VCaP (cell line): Measurements from ENCODE around the gene GPR6.

ENCODE experiments used
- H3K27ac ChIP-seq: fragments of 450-650 bp; 2 replicates; pipeline ENCODE4 v1.5.1; 2017
- TF ChIP-seq, protein P1 (sequence below): fragments of 450-650 bp; conservative IDR thresholded peaks from 2 replicates; pipeline ENCODE4 v1.5.1; 2017; ENCODE audit warnings: mild to moderate bottlenecking, moderate library complexity

The GPR6 gene

DNA sequence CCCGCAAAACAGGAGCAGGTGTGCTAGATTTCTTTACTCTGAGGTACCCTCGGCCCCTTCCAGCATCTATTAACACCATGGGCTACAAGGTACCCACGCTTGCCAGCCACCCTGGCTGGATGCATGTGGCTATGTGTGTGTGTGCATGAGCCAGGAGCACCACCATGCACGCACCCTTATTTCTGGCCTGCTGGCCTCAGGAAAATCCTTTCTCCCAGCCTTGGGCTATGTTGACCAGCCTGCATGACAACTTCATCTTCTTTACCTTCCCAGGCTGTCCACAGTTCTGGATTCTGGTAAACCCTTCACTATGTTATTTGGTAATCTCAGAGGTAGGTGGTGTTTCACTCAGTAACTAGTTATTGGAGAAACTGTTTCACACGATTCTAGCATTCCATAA is 40.4 kb downstream of the GPR6 start:
- TF ChIP-seq, protein P1, sequence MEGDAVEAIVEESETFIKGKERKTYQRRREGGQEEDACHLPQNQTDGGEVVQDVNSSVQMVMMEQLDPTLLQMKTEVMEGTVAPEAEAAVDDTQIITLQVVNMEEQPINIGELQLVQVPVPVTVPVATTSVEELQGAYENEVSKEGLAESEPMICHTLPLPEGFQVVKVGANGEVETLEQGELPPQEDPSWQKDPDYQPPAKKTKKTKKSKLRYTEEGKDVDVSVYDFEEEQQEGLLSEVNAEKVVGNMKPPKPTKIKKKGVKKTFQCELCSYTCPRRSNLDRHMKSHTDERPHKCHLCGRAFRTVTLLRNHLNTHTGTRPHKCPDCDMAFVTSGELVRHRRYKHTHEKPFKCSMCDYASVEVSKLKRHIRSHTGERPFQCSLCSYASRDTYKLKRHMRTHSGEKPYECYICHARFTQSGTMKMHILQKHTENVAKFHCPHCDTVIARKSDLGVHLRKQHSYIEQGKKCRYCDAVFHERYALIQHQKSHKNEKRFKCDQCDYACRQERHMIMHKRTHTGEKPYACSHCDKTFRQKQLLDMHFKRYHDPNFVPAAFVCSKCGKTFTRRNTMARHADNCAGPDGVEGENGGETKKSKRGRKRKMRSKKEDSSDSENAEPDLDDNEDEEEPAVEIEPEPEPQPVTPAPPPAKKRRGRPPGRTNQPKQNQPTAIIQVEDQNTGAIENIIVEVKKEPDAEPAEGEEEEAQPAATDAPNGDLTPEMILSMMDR = no peak
- no peak overlapping the region for H3K27ac ChIP-seq

DNA sequence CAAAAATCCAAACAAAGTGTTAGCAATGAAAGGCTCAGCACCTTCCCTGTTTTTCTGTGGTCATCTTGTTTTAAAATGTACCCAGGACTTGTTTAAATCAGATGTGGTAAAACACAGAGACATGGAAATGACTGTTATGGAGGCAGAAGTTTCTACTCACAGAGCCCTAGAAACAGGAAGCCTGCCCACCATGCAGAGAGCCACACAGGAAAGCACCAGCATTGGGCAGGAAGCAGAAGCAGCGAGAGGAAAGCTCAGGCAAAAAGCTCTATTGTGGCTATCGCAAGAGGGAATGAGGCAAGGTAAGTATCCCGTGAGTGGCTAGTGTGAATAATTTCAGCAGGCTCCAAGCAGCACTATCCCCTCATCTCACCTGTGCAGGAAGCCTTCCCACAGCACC is 42.8 kb downstream of the GPR6 start:
- no peak overlapping the region for H3K27ac ChIP-seq
- TF ChIP-seq, protein P1 = no peak

DNA sequence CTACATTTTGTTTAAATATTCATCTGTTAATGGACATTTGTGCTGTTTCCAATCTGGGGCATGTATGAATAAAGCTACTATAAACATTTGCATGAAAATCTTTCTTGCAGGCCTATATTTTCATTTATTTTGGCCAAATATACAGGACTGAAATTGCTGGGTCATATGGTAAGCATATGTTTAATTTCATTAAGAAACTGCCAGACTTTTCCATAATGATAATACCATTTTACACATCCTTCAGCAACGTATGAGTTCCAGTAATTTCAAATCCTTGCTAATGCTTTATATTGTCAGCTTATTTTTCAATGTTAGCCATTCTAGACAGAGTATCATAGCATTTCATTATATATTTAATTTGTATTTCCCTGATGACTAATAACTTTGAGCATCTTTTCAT is 51.0 kb downstream of the GPR6 start:
- TF ChIP-seq, protein P1 = no peak
- H3K27ac ChIP-seq = no peak overlapping the region
